ENCODE measurements around the gene RIT2.

GRCh38 chr18:42959528-42959927 lies 156.0 kb downstream of the RIT2 start:
- TF ChIP-seq POLR2AphosphoS5 (IDR thresholded peaks at IDR 0.05) (no peak), CTCF (IDR thresholded peaks at IDR 0.05 in 8 of 11, conservative IDR thresholded peaks at IDR 0.05 in 3 of 11) (no peak), POLR2A (IDR thresholded peaks at IDR 0.05) (no peak)

Measured in spleen (tissue), 7 donors.